A172 (cell line): ENCODE results near the gene RAB3IL1. TPM values are rescaled to one million over a fixed set of nuclear protein-coding genes. Genes with fewer than 3 reads are reported as not detected.

Source experiments
- DNase-seq: peaks from one replicate; pipeline ENCODE4 v3.0.0-alpha.2; 2015; ENCODE audit warnings: low spot score
- total RNA-seq: library from RNA; depleted of rRNA; stranded (reverse); fragments of >200 nt; shearing (Covaris generic); gene quantifications from 2 replicates; pipeline ENCODE4 v1.2.3, GENCODE V29; 2014

The RAB3IL1 gene
- total RNA-seq, 1 experiment from 2014 or later: 2.4 TPM

DNA sequence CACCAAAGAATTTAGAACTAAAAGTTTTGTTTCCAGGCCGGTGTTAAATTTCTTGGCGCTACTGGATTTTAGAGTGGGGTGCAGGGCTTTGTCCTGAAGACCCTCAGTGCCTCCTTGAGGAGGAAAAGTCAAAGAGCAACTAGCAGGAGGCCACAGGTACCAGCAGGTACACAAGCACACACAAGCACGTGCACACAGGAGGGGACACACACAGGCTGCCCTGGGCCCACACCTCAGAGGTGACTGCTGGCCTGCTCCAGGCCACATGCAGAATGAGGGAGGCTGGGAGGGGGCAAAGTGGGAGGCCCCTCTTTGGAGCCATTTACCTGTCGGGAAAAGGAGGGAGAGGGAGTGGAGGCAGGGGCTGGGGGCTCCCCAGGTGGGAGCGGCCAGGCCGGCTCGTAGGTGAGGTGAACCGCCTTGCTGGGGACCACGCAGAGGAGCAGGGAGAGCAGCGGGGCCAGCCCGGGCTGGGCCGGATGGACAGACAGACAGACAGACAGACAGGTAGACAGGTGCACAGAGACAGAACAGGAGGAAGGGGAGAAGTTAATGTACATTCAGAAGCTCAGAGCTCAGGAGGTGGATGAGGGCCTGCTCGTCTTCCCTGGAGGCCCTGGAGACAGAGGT lies 12.2 kb downstream of the RAB3IL1 start:
- DNase-seq: no peak

- no peak for DNase-seq
These were observed 12.8 kb downstream of the RAB3IL1 start for GRCh38 chr11:61904539-61905048.

DNA sequence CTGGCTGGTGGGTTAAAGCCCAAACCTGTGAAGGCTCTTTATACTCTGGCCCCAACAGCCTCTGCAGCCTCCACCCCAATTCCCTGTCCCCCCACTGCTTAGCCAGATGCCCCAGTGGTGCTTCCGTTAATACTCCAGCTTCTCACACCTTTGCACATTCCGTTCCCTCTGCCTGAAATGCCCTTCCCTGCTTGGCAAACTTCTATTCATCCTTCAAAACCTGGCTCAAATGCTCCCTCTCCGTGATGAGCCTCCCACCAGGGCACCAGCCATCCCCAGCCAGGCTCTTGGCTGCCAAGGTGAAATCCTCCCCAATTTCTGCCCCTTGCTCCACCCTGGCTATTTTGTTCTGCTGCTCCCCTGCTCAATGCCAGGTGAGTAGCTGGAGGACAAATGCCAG lies 13.5 kb downstream of the RAB3IL1 start:
- no peak for DNase-seq

- no peak for DNase-seq
These were observed 15.1 kb downstream of the RAB3IL1 start for GRCh38 chr11:61902313-61902712.

- DNase-seq: no peak
These were observed 16.0 kb downstream of the RAB3IL1 start for GRCh38 chr11:61901397-61901796.

GRCh38 chr11:61900251-61900650 lies 17.1 kb downstream of the RAB3IL1 start:
- DNase-seq: no peak

GRCh38 chr11:61899146-61899841 lies 18.1 kb downstream of the RAB3IL1 start:
- DNase-seq: peak; percentile 56

DNA sequence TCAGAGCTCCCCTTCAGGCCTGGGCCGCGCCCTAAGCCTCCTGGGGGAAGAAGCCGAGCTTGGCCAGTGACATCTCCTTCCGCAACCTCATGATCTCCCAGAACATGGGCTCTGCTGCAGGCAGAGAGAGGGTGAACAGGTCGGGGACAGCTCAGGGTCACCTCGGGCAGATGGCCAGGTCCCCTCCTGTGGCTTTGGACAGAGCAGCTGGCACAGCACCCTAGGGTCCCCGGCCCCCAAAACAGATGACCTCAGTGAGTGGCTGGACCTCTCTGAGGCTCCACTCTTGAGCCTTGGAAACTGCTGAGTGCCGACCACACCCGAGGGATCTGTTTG lies 19.2 kb downstream of the RAB3IL1 start:
- no peak for DNase-seq

DNA sequence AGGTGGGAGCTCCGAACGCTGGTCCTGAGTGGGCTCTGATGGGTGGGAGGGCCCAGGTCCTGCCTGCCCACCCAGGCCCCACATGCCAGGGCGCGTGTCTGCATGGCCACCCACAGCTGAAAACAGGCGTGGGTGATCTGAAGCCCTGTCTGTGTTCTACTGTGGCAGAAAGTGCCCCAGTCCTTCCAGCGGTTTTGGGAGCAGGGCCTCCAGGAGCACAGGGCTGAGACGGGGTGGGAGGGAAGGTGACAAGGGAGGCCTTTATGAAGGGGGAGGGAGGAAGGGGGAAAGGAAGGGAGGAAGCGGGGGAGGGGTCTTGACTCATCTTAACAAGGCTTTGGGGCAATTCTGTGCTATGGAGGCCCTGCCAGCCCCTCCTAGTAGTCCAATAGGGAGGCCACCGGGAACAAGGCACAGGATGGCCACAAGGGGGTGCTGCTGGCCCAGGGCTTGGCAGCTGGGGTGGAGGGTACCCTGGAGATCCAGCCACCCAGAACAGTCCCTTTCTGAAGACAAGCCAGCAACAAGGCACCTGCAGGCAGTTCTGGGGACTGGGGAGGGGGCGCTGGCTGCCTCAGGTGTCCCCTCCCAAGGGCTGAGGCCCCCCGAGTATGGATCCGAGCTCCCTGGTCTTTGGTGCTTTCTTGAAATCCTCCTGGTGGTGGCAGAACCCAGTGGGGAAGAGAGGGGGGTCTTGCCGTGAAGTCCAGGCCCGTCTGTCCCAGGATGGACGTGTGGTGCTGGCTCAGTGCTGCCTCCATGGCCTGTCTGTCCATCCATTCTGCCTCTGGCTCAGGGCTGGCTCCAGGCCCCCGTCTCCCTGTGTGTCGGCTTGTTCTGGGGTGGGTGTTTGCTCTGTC lies 19.7 kb downstream of the RAB3IL1 start:
- peak; percentile 53 for DNase-seq

DNA sequence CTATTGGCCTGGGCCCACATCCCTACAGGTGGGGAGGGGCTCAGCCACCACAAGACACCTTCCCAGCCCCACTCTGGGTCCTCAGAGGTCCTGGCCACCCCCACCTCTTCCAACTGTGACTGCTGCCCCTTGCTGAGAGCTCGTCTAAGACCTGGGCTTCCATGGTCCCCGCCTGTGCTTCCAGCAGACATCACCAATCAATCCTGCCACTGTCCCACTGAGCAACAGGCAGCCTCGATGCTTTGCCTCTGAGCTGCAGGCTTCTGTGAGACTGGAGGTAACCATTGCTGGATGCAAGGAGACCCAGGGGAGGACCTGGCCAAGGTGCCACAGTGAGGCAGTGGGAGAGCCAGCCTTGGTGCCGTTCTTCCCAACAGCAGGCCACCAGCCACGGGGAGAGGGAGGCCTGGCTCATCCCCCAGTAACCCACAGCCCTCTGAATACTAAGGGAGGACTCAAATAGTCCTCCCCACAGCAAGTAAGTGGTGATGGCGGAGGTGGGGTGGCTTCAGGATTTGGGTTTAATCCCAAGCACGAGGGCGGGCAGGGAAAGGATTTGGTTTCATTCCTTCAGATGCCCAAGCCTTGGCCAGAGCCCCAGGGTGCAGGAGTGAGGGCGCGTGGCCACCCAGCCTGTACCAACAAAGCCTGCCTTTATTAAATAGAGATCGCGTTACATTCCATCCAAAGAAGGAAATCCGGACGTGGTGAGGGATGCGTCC lies 20.5 kb downstream of the RAB3IL1 start:
- no peak for DNase-seq

- no peak for DNase-seq
These were observed 21.7 kb downstream of the RAB3IL1 start for GRCh38 chr11:61895718-61896059.

DNA sequence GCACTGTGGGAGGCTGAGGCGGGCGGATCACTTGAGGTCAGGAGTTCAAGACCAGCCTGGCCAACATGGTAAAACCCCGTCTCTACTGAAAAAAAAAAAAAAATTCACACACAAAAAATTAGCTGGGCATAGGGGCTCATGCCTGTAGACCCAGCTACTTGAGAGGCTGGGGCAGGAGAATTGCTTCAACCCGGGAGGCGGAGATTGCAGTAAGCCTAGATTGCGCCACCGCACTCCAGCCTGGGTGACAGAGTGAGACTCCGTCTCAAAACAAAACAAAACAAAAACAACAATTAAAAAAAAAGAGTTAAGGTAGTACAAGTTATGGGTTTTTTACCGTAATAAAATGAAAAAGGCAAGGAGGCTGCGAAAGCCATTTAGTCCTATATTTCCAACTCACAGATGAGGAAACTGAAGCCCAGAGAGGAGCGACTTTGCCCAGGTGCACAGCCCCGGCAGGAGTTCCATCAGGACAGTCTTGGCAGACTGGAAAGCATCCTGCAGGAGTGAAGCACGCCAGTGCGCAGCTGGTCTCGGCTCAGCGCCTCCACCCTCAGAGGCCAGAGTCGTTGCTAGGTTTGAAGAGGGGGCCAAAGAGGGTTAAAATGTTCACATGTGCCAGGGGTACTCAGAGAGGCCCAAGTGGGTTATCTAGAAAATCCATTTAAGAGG lies 22.2 kb downstream of the RAB3IL1 start:
- DNase-seq: no peak

DNA sequence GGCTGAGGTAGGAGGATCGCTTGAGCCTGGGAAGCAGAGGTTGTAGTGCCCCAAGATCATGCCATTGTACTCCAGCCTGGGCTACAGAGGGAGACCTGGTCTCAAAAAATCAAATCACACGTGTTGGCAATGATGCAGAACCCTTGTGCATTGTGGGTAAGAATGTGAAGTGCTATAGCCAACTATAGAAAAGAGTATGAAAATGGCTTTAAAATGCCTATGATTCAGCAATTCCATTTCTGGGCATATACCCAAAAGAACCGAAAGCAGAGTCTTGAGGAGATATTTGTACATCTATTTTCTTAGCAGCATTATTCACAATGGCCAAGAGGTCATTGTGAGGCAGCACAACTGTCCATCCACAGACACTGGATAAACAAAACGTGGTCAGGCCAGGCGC lies 23.4 kb downstream of the RAB3IL1 start:
- peak; percentile 77 for DNase-seq

GRCh38 chr11:61892085-61892370 lies 25.3 kb downstream of the RAB3IL1 start:
- no peak for DNase-seq

DNA sequence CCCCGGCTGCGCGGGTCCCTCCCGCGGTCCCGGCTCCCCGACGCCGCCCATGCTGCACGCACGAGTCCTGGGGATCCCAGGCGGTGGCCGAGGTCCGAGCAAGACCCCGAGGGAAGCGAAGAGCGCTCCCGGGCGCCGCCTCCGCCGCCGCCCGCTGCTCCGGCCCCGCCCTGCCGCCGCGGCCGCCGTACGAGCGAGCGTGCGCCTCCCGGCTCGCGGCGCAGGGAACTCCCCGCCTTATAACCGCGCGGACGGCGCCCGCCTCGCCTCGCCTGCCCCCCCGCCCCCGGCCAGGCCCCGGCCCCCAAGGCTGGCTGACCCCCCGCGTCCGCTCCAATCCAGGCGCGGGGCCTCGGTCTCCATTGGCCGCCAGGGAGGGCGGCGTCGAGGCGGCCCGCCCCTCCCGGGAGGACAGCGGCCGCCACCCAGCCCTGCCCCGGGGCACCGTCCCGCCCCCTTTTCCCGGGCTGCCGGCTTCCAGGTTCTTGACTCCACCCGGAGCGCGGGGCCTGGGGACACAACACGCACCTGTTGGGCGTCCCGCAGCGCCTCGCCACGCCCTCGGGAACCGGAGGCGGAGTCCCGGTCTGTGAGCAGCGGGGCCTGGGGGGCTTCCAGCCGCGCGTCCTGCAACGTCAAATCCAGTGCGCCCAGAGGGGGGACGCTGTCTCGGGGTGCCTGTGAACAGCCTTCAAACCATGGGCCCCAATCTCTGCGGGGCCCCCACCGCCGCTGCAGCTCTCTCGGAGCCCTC lies 25.9 kb downstream of the RAB3IL1 start, which contains the start of gene FADS3:
Gene FADS3, minus strand, starts transcription at position 215 of the 754 bp plus-strand sequence. Its CDS starts 164 bp downstream, at position 51.
- DNase-seq: peak; percentile 52

- peak; percentile 80 for DNase-seq
These were observed 26.6 kb downstream of the RAB3IL1 start for GRCh38 chr11:61890529-61891330.

GRCh38 chr11:61889831-61890230 lies 27.5 kb downstream of the RAB3IL1 start:
- DNase-seq: no peak

DNA sequence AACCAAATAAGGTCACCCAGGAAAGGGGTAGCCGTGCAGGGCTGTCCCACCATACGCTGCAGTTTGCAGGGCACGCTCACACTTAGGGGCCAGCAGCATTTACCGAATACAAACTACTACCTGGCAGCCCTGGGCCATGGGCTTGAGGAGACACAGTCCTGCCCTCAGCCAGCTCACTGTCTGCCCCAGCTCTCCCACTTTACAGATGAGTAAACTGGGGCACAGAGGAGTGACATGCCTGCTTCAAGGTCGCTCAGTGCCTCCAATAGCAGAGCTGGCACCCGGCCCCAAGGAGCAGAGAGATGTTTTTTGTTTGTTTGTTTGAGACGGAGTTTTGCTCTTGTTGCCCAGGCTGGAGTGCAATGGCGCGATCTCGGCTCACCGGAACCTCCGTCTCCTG lies 28.8 kb downstream of the RAB3IL1 start:
- no peak for DNase-seq

- peak; percentile 96 for DNase-seq
These were observed 29.4 kb downstream of the RAB3IL1 start for GRCh38 chr11:61887839-61888494.
